HG03095 (cell line): ENCODE data around the gene PNPLA1.

ENCODE experiments used
- ATAC-seq: cut with Tn5 transposase; IDR thresholded peaks from one replicate; pipeline ENCODE4 v1.9.1; 2021; ENCODE audit warnings: moderate library complexity; ENCODE audit not compliant: unreplicated experiment

Gene PNPLA1

DNA sequence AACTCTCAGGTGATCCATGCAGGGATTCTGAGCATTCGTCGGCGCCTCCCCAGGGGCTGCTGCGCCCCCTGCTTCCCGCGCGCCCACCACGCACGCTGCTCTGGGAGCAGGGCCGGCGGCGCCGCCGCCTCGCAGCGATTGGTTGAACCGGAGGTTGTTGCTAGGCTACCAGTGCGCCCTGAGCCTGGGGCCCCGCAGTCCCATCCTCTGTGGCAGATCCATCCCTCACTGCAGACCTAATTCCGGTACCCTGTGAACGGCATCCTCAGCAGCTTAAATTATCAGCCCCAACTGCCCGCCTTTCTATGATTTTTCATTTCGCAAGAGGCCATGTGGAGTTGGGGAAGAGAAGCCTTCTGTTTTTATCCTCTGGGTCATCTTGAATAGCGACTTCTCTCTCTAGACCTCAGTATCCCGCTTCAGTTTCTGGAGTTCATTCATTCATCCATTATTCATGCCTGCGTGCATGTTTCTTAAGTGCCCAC, 15.4 kb downstream of the PNPLA1 start:
- ATAC-seq, result no peak

DNA sequence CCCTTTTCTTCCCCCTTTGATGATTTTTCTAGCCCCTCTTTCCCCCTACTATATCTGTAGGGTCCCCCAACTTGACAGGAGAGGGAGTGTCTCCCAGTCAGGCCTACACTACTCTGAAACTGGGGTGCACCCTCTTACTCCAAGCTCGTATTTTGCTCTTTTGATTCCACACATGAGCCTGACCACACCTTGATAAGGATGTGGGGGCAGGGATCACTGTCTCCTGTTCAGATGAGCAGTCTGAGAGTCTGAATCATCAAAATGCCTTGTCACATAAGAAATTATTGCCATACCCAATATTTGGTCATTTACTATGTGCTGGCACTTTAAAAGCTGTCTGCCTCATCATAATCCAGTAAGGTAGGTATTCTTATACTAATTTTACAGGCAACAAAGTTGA, 15.9 kb downstream of the PNPLA1 start:
- no peak for ATAC-seq

DNA sequence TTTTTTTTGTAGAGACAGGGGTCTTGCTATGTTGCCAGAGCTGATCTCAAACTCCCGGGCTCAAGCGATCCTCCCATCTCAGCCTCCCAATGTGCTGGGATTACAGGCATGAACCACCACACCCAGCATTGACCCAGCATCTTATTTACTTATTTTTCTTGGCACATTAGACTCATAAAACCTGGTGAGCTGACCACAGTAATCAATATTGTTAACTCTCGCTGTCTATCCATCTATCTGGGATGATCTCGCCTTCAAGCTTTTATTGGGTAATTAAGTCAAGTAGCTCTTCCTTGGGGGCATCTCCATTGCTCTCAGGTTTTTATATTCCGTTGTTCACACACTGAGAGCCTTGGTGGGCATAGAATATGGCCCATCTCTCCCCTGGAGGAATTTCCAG, 17.0 kb downstream of the PNPLA1 start:
- no peak for ATAC-seq

DNA sequence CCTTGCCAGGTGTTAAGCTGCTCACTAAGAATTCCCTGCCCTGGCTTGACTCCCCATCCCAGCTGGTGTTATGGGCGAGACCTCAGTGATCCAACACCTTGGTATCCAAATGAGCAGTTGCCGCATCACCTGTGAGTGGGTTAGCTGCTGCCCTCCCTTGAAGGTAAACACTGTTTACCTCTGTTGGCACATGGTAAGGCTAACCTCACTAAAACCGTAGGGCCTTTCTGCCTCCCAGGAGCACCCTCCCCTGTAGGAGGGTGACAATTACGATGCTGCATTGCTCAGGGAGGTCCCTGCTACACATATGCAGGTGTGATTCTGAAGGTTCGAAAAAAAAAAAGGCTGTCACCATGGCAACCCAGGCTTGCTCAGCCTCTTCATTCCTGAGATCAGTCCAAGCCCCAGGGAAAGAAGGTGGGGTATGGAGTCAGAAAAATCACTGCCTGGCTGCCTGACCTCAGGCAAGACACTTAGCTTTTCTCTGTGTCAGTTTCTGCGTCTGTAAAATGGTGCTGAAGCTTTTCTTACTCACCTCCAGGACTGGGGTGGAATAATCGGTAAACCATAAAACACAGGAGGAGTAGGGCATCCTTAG, 19.5 kb downstream of the PNPLA1 start:
- no peak for ATAC-seq

DNA sequence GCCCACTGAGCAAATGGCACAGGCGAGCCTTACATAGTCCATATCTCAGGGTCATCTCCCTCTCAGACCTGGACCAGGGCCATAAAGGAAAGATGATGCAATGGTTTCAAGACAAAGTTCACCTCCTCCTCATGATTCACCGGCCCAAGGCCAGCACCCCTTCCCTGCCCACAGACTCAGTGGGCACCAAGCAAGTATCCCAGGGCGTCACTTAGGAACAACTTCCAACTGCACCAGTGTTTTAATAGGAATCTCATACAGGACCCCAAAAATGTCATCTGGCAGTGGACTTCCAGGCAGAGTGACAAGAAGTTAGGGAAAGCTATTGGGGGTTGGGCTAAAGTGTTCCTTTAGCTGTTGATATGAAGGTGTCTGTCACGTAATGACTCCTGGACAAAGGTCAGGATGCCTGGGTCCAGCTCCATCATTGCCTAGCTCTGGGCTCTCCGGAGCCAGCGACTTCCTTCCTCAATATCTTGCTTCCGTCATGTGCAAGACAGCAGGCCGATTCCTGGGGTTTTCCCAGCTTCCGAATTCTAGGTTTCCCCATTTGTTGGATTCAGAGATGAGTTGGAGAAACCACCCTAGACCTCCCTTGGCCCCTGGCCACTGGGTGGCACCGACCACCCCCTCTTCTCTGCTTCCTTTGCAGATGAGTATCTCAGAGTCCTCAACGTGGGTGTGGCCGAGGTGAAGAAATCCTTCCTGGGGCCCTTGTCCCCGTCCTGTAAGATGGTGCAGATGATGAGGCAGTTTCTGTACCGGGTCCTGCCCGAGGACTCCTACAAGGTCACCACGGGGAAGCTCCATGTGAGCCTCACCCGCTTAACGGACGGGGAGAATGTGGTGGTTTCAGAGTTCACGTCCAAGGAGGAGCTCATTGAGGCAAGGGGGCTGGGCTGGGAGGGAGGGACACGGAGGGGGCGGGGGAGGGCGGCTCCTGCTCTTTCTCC, 21.1 kb downstream of the PNPLA1 start:
- no peak for ATAC-seq

DNA sequence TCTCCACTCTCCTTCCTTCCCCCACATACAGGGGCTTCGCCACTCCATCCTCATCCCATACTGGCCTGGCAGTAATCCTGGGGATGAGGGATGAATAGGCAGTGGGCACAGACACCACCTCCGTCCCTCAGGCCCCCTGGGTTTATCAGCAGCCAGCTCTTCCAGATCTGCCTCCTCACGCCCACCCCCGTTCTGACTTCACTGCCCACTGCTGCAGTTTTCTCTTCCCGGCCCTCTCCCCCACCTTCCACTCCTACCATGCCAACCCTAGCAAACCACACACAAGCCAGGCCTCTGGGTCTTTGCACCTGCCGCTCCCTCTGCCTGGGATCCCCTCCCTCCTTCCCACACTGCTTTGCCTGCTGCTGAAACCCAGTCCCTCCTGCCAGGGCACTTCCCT, 22.3 kb downstream of the PNPLA1 start:
- no peak for ATAC-seq

DNA sequence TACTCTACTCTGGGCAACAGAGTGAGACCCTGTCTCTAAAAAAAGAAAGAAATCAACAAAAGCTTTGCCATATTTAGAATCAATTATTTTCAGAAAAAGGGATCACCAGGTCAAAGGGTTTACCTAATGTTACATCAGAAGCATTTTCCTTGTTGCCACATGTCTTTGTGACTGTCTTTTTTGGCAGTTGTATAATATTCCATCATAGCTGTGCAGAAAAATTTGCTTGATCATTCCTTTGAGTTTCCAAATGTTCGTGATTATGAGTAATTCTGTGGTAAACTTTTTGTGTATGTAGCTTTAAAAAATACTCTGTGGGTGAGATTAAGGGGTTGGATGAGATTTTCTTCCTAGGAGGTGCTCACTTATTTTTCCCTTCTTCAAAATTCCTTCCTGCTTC, 26.4 kb downstream of the PNPLA1 start:
- ATAC-seq, result no peak

DNA sequence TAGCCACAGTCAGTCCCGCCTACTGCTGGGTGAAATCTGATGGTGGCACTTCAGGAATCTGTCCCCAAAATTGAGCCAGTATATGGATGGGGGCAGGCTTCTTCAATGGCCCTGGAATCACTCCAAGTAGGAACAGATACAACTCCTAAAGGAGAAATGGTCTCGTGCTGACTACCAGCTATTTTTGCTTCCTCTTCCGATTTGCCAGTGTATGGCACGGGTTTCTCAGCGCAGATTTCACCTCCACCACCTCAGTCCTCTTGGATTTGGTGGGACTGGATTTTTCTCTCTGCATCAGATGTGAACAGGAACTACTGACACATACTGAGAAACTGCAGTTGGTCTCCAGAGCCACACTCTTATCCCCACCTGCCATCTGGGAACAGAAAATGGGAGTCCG, 27.2 kb downstream of the PNPLA1 start:
- ATAC-seq, result no peak

DNA sequence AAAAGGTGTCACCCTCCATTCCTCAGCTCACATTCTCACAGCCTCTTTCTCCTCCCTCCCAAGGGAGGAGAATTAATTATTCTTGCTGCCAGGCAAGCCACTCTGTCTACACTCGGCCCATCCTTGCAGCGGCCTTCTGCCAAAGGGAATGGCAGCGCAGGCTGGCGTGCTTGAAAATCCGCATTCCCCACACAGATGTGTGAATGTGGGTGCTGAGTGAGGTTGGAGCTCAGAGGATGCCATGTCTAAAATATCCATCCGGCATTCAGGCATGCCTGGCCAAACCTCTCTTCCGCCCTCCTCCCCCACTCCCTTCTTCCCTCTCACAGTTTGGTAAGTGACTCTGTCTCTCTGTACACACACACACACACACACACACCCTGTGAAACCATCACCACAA, 27.7 kb downstream of the PNPLA1 start:
- no peak for ATAC-seq

DNA sequence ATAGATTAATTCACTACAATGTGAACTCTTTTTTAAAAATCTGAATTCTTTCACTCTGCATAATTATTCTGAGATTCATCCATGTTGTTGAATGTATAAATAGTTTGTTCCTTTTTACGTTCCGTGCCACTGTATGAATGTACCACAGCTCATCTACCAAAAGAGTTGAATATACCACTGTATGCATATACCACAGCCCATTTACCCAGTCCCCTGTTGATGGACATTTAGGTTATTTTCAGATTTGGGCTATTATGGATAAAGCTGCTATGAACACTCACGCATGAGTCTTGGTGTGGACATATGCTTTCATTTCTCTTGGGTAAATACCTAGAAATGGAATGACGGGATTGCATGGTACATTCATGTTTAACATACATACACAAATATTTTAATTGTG, 28.2 kb downstream of the PNPLA1 start:
- ATAC-seq, result no peak

DNA sequence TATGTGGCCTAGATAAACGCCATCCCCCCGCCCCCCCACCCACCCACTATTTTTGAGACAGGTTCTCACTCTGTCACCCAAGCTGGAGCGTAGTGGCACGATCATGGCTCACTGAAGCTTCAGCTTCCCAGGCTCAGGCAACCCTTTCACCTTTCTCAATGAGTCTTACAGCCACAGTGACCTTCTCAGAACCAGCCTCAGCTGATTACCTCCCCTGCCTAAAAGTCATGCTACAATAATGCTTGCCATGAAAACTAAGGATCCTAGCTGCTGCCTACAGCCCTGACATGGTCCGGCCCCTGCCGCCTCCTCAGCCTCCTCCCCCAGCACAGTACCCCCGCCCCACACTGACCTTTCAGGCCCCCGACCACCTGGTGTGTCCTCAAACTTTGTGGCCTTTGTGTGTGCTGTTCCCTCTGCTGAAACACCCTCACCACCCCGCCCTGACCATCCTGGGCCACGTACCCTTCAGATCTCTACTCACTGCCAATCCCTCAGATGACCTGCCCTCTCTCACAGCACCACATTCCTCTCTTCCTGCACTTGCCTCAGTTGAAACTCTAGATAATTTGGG, 31.3 kb downstream of the PNPLA1 start:
- ATAC-seq, result no peak

DNA sequence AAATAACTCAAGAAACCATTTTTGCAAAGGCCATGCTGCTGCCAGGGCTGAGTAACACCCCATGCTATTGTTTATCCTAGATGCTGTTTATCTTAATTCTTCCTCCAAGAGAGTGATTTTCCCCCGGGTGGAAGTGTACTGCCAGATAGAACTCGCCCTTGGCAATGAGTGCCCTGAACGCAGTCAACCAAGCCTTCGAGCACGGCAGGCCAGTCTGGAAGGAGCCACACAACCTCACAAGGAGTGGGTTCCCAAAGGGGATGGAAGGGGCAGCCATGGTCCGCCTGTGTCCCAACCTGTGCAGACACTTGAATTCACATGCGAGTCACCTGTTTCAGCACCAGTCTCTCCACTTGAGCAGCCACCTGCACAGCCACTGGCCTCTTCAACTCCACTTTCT, 31.9 kb downstream of the PNPLA1 start:
- ATAC-seq, result no peak

DNA sequence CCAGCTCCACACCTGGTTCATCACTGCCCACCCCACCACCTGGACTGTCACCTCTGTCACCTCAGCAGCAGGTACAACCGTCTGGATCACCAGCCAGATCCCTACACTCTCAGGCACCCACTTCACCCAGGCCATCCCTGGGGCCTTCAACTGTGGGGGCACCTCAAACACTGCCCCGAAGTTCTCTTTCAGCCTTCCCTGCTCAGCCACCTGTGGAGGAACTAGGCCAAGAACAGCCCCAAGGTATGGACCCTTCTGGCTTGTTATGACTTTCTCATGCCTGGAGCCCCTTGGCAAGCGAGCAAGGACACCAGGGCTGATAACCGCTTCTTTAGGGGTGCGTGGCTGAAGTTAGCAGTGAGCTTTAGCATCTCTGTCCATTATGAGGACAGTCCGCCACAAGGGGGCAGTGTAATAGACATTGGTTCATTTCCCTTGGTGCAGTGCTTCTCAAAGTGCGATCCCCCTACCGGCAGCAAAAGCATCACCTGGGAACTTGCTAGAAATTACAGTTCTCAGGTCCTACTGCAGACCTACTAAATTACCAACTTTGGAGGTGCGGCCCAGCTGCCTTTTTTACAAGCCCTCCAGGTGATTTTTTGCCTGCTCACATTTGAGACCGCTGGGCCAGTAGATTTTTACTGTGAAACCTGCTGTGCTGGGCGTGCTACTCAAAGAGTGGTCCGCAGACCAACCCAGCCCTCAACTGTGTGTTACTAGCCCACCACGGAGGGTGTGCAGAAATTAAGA, 32.5 kb downstream of the PNPLA1 start:
- ATAC-seq, result no peak

DNA sequence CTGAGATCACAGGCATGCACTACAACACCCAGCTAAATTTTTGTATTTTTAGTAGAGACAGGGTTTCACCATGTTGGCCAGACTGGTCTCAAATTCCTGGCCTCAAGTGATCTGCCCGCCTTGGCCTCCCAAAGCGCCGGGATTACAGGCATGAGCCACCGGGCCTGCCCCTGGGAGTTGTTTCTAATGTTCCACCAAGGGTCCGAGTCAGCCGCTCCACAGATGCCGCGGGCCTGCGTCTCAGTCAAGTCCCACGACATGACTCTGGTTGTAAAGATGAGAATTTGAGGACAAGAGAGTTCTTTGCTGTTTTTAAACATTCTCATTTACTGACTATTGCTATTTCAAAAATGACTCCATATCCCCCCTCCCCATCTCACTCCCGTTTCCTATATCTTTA, 36.0 kb downstream of the PNPLA1 start:
- ATAC-seq, result no peak

DNA sequence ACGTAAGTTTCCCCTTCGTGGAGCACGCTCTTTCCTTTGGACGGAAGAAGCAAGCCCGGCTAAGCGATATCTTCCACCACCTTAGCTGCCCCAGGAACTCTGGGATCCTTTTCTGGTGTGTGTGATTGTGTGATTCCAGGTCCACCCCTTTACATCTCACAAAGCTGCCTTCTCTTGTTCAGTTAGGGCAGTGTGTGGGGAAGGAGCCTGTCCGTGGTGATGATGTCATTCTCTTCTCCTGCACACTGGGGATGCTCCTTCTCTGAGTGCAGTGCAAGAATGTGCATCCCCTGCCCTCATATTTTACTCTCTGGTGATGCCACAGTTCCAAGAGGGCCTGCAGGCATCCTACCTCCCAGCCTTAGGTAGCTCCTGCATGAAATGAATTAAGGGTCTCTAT, 36.5 kb downstream of the PNPLA1 start:
- no peak for ATAC-seq

DNA sequence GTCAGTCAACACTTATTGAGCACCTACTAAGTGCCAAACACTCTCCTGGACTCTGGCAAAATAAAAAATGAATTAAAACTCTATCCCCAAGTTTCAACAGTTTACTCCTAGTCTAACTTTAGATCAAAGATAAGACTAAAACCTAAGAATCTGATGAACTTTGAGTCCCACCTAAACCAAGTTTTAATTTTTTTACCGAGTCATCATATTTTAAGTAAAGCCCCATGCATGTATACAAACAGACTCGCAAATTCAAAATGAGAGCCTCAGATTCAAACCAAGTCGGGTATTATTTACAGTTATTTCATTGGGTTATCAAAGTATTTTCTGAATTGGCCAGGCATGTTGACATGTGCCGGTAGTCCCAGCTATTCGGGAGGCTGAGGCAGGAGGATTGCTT, 38.7 kb downstream of the PNPLA1 start:
- ATAC-seq, result no peak

DNA sequence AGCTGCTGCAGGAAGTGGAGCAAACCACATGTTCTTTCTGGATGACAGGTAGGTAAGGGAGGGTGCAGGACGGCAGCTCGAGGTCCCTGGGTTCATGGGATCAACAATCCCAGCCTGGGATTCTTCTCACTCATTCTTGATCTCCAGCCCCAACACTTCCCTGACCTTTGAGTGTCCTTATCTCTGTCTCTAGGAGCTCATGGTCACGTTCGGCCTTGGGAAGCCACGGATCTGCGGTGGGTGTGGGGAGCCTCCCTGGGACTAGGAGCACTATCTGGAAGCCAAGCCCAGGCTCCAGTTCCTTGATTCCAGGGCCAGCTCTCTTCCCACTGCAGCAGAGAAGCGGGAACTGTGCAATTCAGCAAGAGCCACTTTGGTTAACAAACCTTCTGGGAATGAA, 39.3 kb downstream of the PNPLA1 start:
- ATAC-seq, result no peak

DNA sequence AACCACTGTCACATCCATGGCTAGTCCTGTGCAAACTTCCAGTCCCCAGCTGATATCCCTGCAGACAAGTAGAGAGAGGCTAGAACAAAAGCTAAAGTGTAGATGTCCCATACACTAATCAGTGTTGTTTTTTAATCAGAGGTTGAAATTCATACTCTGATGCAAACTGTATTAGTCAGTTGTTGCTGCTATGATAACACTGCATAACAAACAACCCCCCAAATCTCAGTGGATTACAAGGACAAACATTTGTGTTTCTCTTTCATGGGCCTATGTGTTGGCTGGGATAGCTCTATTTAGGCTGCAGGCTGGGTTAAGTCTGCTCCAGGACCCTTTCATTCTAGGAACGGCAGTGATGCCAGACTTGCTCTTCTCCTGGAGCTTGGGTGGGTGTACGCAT, 40.0 kb downstream of the PNPLA1 start:
- ATAC-seq, result no peak

DNA sequence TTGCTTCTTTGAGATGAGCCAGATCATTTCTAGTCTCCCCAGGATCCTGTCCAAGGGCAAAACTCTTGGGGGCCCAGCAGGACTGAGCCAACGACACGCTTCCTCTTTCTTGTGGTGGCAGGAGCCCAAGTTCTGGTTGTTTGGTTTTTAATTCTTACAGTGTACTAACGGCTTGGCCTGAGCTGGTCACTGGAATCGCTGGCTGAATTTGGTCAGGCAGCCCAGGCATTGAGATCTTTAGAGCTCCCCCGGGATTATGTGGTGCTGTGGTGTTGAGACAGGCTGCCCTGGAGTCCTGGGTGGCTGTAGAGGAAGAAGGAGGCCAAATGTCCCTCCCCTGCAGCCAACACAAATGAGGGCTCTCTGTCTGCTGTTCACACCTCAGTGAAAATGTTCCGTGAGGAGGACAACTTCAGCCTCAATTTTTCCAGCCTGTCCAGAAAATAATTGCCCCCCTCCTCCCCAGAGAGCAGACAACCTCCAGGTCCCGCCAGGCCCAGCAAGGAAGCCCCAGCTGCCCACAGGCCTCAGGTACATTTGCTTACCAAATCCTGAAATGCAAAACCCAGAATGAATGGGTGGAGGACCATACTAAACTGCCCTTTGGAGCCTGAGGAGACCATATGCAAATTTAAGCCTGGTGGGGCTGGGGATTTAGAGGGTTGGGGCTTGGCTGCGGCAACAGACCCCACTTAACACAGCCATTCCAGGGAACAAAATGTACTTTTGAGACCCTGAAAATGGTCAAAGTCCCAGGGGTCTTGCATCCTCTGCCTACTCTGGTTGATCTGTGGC, 43.2 kb downstream of the PNPLA1 start:
- no peak for ATAC-seq

DNA sequence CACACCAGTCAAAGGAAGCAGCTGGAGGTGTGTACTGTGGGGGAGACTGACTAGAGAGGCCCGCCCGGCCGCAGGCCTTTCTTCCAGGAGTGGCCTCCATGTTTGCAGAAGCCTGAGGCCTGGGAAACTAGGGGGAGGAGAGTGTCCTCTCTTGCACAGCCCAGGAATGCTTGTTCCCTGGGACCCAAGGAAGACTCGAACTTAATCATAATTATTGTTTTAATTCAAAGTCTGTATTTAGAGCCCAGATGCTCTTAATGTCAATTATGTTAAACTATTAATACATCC, 43.7 kb downstream of the PNPLA1 start:
- no peak for ATAC-seq
